Hepatocyte (in vitro differentiated cells): Measurements from ENCODE around the gene STRA8. TPM values are rescaled to one million over a fixed set of nuclear protein-coding genes. Genes with fewer than 3 reads are reported as not detected.

Experiments used
- DNase-seq: peaks from one replicate; pipeline ENCODE4 v3.0.0-alpha.2; 2016; ENCODE audit warnings: low spot score
- H2AFZ ChIP-seq: fragments of 200-600 bp; sonication (generic); 2 replicates; pipeline ENCODE4 v1.6.0; 2016; ENCODE audit warnings: antibody characterized with exemption, mild to moderate bottlenecking
- H3K27ac ChIP-seq: fragments of 200-600 bp; sonication (generic); 2 replicates; pipeline ENCODE4 v1.5.1; 2016; ENCODE audit warnings: mild to moderate bottlenecking
- H3K27me3 ChIP-seq: fragments of 200-600 bp; sonication (generic); 2 replicates; pipeline ENCODE4 v1.6.1; 2016
- H3K36me3 ChIP-seq: fragments of 200-600 bp; sonication (generic); replicated peaks from 2 replicates; pipeline ENCODE4 v1.5.1; 2016; ENCODE audit warnings: low read depth; ENCODE audit not compliant: insufficient read depth
- H3K4me1 ChIP-seq: fragments of 200-600 bp; sonication (generic); 2 replicates; pipeline ENCODE4 v1.5.1; 2016; ENCODE audit warnings: mild to moderate bottlenecking, moderate library complexity; ENCODE audit not compliant: insufficient read depth
- H3K4me2 ChIP-seq: fragments of 200-600 bp; sonication (generic); 2 replicates; pipeline ENCODE4 v1.6.0; 2016
- H3K4me3 ChIP-seq: fragments of 200-600 bp; sonication (generic); 2 replicates; pipeline ENCODE4 v1.5.1; 2016; ENCODE audit warnings: mild to moderate bottlenecking
- H3K79me2 ChIP-seq: fragments of 200-600 bp; sonication (generic); 2 replicates; pipeline ENCODE4 v1.6.0; 2017; ENCODE audit warnings: mild to moderate bottlenecking
- H3K9me2 ChIP-seq: fragments of 200-600 bp; sonication (generic); replicated peaks from 2 replicates; pipeline ENCODE4 v1.6.0; 2017; ENCODE audit warnings: mild to moderate bottlenecking; ENCODE audit not compliant: insufficient read depth
- H3K9me3 ChIP-seq: fragments of 200-600 bp; sonication (generic); 2 replicates; pipeline ENCODE4 v1.5.1; 2016; ENCODE audit warnings: low read depth, mild to moderate bottlenecking
- H4K20me1 ChIP-seq: fragments of 200-600 bp; sonication (generic); 2 replicates; pipeline ENCODE4 v1.6.0; 2016; ENCODE audit warnings: mild to moderate bottlenecking; ENCODE audit not compliant: insufficient read depth, poor library complexity, severe bottlenecking
- CTCF ChIP-seq: fragments of 200-600 bp; sonication (generic); IDR thresholded peaks from 2 replicates; pipeline ENCODE4 v1.5.1; 2016; ENCODE audit warnings: antibody characterized with exemption, mild to moderate bottlenecking; ENCODE audit not compliant: poor library complexity
- EZH2 ChIP-seq: fragments of 200-600 bp; sonication (generic); IDR thresholded peaks from 2 replicates; pipeline ENCODE4 v1.6.1; 2016; ENCODE audit warnings: antibody characterized with exemption, mild to moderate bottlenecking, borderline replicate concordance
- EZH2phosphoT487 ChIP-seq: fragments of 200-600 bp; sonication (generic); IDR thresholded peaks from one replicate; pipeline ENCODE4 v1.6.1; 2018; ENCODE audit warnings: antibody characterized with exemption, mild to moderate bottlenecking, low read depth, moderate library complexity; ENCODE audit not compliant: unreplicated experiment, severe bottlenecking
- WGBS: methylation state at CpG from one replicate; pipeline ENCODE4 v1.1.6; 2016; ENCODE audit warnings: low lambda C conversion rate; ENCODE audit errors: missing lambda C conversion rate; 5-methylcytosine and 5-hydroxymethylcytosine counted together
- polyA plus RNA-seq: library from polyadenylated mRNA; unstranded; fragments of >200 nt; fragmentation: Nextera tagmentation; extraction: Ambion mirVana; gene quantifications from 2 replicates; pipeline ENCODE4 v1.2.1, GENCODE V29; 2016
- total RNA-seq: library from RNA; depleted of rRNA; stranded (reverse); fragments of >200 nt; gene quantifications from 2 replicates; pipeline ENCODE4 v1.2.3, GENCODE V29; 2014

STRA8 gene
- total and polyA plus RNA-seq, 2 experiments from 2014 or later: not detected

- Histone ChIP-seq H3K9me3 (no peaks in the 10 kb centered on the region), H2AFZ (no peak overlapping the region), H3K9me2 (no peaks in the 10 kb centered on the region), H3K27ac (no peak overlapping the region), H3K79me2 (no peaks in the 10 kb centered on the region), H3K36me3 (no peaks in the 10 kb centered on the region), H3K27me3 (no peaks in the 10 kb centered on the region), H3K4me1 (no peaks in the 10 kb centered on the region), H3K4me3 (no peak overlapping the region), H3K4me2 (no peak overlapping the region), H4K20me1 (no peaks in the 10 kb centered on the region)
- TF ChIP-seq EZH2 (no peak), EZH2phosphoT487 (no peak), CTCF (no peak)
- DNase-seq: no peak
- 84% methylated on average over 5 of the region's 5 CpGs for WGBS
These were observed 52.1 kb downstream of the STRA8 start for GRCh38 chr7:135285547-135286233.

- no peaks in the 10 kb centered on the region for H3K4me1 ChIP-seq
- H3K27ac ChIP-seq: no peak overlapping the region
- no peak overlapping the region for H3K4me3 ChIP-seq
- no peak for DNase-seq
- H2AFZ ChIP-seq: no peak overlapping the region
- no peaks in the 10 kb centered on the region for H3K36me3 ChIP-seq
- H3K79me2 ChIP-seq: no peaks in the 10 kb centered on the region
- H3K27me3 ChIP-seq: no peaks in the 10 kb centered on the region
- H3K4me2 ChIP-seq: no peak overlapping the region
- no peaks in the 10 kb centered on the region for H3K9me2 ChIP-seq
- TF ChIP-seq EZH2phosphoT487 (no peak), CTCF (no peak), EZH2 (no peak)
- no peaks in the 10 kb centered on the region for H3K9me3 ChIP-seq
- no peaks in the 10 kb centered on the region for H4K20me1 ChIP-seq
- WGBS: 88% methylated on average over 4 of the region's 4 CpGs
These were observed 53.2 kb downstream of the STRA8 start for GRCh38 chr7:135286876-135287275.

GRCh38 chr7:135290594-135290993, 57.0 kb downstream of the STRA8 start:
- DNase-seq: no peak
- H3K4me2 ChIP-seq: no peak overlapping the region
- TF ChIP-seq EZH2: no peak
- no peak for TF ChIP-seq EZH2phosphoT487
- no peak for TF ChIP-seq CTCF
- H3K36me3 ChIP-seq: no peaks in the 10 kb centered on the region
- H4K20me1 ChIP-seq: no peaks in the 10 kb centered on the region
- no peaks in the 10 kb centered on the region for H3K9me3 ChIP-seq
- no peak overlapping the region for H3K27ac ChIP-seq
- H3K27me3 ChIP-seq: no peaks in the 10 kb centered on the region
- H3K4me1 ChIP-seq: no peaks in the 10 kb centered on the region
- no peaks in the 10 kb centered on the region for H3K79me2 ChIP-seq
- H3K4me3 ChIP-seq: no peak overlapping the region
- 85% methylated on average over 7 of the region's 7 CpGs for WGBS
- H2AFZ ChIP-seq: no peak overlapping the region
- H3K9me2 ChIP-seq: no peaks in the 10 kb centered on the region

GRCh38 chr7:135291809-135292253, 58.2 kb downstream of the STRA8 start:
- no peak for DNase-seq
- Histone ChIP-seq H3K36me3 (no peaks in the 10 kb centered on the region), H3K27ac (no peak overlapping the region), H3K4me3 (no peak overlapping the region), H3K27me3 (no peaks in the 10 kb centered on the region), H3K9me3 (no peaks in the 10 kb centered on the region), H3K9me2 (no peaks in the 10 kb centered on the region), H3K4me1 (no peaks in the 10 kb centered on the region), H3K79me2 (no peaks in the 10 kb centered on the region), H2AFZ (no peak overlapping the region), H3K4me2 (no peak overlapping the region), H4K20me1 (no peaks in the 10 kb centered on the region)
- WGBS: 73% methylated on average over 8 of the region's 8 CpGs
- TF ChIP-seq EZH2 (no peak), CTCF (no peak), EZH2phosphoT487 (no peak)
